ENCODE data around the gene LHPP.

LHPP gene

DNA sequence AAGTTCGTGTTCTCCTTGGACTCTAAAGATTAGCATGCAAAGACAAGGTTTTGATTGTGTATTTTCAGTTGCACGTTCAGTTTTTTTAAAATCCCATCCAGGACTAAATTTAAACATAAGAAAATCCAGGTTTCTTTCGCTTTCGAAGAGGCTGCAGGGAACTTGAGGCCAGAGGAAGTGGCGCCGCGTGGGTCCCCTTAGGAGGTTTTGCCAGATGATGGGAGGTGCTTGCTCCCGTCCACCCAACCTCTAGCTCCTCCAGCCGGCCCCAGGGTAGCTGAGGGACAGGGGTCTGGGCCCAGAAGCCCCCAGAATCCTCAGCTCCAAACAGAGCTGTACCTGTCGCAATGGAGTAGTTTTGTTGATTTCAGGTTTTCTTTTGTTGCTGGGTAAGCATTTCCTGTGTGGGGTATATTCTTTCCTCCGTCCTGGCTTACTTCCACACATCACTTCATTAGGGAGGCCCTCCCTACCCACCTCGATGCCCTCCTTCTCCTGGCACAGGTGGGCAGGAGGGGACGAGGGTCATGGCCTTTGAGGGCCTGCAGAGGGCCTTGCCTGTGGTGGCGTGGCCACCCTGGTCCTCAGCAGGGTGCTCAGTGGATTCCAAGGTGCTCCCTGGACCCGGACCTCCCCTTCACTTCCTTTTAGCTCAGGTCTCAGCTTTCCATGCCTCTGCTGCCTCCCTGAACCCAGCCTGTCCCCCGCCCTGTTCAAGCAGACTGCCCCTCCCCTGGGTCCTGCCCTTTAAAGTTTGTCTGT is 32.6 kb downstream of the LHPP start:
- H3K4me3 Mint-ChIP-seq, result peak overlapping the region; percentile 66
- peaks cover 8% of the 10 kb centered on the region for H3K4me1 Mint-ChIP-seq (ENCODE audit: low read depth)
- no peaks in the 10 kb centered on the region for H3K9me3 Mint-ChIP-seq
- peak overlapping the region; percentile 93 for H3K27ac Mint-ChIP-seq
- H3K36me3 Mint-ChIP-seq (ENCODE audit: low read depth), result peaks cover 3% of the 10 kb centered on the region
- H3K27me3 Mint-ChIP-seq, result no peaks in the 10 kb centered on the region

DNA sequence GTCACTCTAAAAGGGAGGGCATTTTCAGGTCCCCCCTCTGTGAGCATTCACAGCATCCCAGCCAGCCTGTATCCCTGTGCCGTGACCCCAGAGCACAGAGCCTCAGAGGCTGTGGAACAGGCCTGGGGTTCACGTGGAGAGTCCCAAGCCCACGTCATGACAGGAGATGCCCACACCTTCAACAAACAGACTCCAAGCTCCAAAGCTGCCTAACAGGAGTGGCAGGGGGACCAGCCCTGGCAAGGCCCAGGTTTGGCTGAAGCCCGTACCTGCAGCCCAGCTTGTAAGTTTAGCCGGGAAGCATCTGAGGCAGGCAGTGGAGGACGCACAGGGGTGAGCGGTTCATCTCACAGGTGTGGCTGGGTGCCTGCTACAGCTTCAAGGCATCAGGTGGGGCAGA is 33.5 kb downstream of the LHPP start:
- no peaks in the 10 kb centered on the region for H3K27me3 Mint-ChIP-seq
- H3K4me3 Mint-ChIP-seq, result no peak overlapping the region
- no peaks in the 10 kb centered on the region for H3K9me3 Mint-ChIP-seq
- H3K4me1 Mint-ChIP-seq (ENCODE audit: low read depth), result peaks cover 8% of the 10 kb centered on the region
- H3K27ac Mint-ChIP-seq, result no peak overlapping the region
- H3K36me3 Mint-ChIP-seq (ENCODE audit: low read depth), result peaks cover 8% of the 10 kb centered on the region

DNA sequence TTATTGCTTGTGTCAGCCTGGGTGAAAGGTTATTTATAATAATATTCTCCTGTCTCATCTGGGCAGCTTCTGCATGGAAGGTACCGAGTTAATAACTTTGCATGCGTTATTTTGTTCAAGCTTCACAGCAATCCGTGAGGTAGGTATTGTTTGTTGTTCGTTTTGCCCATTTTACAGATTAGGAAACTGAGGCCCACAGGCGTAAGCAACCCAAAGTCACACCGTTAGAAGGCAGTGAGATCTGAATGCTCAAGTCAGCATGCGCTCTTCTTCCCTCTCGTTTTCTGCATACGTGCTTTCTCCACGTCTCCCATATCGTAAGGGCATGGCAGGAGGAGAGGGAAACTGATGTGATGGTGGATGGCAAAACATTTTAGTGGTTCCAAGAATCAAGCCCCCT is 34.1 kb downstream of the LHPP start:
- Mint-ChIP-seq H3K27me3 (no peaks in the 10 kb centered on the region), H3K9me3 (peaks cover 2% of the 10 kb centered on the region), H3K36me3 (ENCODE audit: low read depth) (peaks cover 10% of the 10 kb centered on the region), H3K4me3 (no peak overlapping the region), H3K4me1 (ENCODE audit: low read depth) (peaks cover 8% of the 10 kb centered on the region), H3K27ac (no peak overlapping the region)

DNA sequence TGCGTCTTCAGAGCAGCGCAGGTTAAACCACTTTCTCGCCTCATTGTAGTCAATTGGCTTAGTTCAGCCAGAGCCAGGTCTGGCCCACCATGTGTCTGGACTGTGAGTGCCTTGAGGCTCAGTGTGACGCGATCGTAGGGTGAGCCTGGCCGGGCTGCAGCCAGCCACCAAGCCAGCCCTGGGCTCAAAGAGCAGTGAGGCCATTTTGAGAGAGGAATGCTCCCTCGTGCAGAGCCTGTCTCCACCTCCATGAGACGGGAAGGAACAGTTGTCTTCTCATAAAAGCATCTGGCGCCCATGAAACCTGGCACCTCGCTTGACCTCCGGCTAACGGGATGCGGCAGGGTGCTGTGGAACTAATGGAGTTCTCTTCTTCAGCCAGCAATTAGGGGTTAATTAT is 34.5 kb downstream of the LHPP start:
- peaks cover 14% of the 10 kb centered on the region for H3K36me3 Mint-ChIP-seq (ENCODE audit: low read depth)
- H3K27ac Mint-ChIP-seq, result no peak overlapping the region

DNA sequence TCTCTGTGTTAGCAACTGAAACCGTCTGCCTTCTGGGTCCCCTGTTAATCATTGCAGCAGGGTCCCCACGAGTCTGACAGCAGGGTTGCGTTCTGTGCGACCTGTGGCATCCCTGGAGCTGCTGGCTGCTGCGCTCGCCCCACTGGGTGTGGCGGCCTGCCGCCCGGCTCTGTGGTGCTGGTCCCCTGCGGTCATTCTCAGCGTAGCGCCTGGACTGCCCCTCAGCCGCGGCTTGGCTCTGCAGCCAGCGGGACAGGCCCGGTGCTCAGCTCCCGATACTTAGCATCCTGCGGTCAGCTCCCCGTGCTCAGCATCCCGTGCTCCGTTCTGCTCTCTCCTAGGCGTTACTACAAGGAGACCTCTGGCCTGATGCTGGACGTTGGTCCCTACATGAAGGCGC is 35.0 kb downstream of the LHPP start:
- Mint-ChIP-seq H3K4me3 (no peak overlapping the region), H3K27me3 (no peaks in the 10 kb centered on the region), H3K36me3 (ENCODE audit: low read depth) (peaks cover 16% of the 10 kb centered on the region), H3K4me1 (ENCODE audit: low read depth) (peaks cover 8% of the 10 kb centered on the region), H3K9me3 (peaks cover 6% of the 10 kb centered on the region), H3K27ac (no peak overlapping the region)

More for the DNA sequence above, 34.5 kb downstream of the LHPP start:
- Mint-ChIP-seq H3K4me1 (ENCODE audit: low read depth) (peaks cover 8% of the 10 kb centered on the region), H3K9me3 (peaks cover 6% of the 10 kb centered on the region), H3K4me3 (no peak overlapping the region), H3K27me3 (no peaks in the 10 kb centered on the region)

DNA sequence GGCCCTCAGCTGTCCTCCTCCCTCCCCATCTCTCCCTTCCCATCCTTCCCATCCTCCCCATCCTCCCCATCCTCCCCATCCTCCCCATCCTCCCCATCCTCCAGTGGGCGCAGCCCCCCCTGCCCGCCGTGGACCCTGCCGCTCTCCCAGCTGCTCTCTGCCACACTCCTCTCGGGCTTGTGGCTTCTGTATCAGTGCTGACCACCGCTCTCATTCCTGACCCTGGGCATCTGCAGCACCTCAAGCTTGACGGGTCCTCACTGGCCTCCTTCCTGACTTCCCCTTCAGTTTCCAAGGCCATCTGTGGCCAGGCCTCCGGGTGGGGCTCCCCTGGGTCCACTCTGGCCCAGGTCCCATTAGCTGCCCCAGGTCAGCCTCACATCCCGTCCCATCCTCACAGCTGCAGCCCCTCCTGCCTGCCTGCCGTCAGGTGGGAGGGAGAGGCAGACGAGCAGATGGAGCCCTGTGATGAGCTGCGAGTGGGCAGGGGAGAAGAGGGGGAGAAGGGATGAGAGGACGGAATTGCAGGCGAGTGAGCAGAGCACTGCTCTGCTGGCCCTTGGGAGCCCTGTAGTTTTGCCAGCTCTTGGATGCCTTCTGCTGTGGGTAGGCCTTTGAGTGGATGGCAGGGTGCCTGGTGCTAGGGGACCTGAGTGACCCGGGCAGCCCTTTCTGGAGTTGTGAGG is 35.7 kb downstream of the LHPP start:
- H3K27me3 Mint-ChIP-seq, result no peaks in the 10 kb centered on the region
- H3K9me3 Mint-ChIP-seq, result peaks cover 6% of the 10 kb centered on the region
- H3K36me3 Mint-ChIP-seq (ENCODE audit: low read depth), result peaks cover 21% of the 10 kb centered on the region
- peaks cover 8% of the 10 kb centered on the region for H3K4me1 Mint-ChIP-seq (ENCODE audit: low read depth)
- H3K27ac Mint-ChIP-seq, result no peak overlapping the region
- H3K4me3 Mint-ChIP-seq, result no peak overlapping the region

DNA sequence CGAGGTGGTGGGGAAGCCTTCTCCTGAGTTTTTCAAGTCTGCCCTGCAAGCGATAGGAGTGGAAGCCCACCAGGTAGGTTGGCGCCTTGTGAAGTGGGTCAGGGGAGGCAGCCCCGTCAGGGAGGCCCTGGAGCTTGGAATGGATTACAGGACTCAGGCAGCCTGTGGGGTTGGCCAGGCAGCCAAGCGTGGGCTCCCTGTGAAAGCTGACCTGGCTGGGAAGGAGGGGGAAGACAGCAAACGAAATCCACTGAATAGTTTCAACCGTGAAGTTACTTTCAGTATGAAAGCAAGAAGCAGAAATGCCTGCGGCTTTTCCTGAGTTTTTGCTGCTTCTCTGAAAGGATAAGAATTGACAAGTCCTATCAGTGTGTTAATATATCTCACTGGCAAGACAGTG is 36.4 kb downstream of the LHPP start:
- Mint-ChIP-seq H3K4me1 (ENCODE audit: low read depth) (peaks cover 8% of the 10 kb centered on the region), H3K9me3 (peaks cover 6% of the 10 kb centered on the region), H3K4me3 (no peak overlapping the region), H3K27me3 (no peaks in the 10 kb centered on the region), H3K36me3 (ENCODE audit: low read depth) (peaks cover 21% of the 10 kb centered on the region), H3K27ac (no peak overlapping the region)

DNA sequence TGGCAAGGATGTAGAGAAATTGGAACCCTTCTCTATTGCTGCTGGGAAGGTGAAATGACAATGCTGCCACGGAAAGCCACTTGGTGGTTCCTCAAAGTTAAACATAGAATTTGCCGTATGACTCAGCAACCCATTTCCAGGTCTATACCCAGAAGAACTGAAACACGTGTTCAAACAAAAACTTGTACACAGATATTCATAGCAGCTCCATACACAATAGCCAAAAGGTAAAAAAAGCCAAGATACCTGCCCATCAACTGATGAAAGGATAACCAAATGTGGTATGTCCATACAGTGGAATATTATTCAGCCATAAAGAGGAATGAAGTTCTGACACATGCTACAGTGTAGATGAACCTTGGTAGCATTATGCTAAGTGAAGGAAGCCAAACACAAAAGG is 39.1 kb downstream of the LHPP start:
- Mint-ChIP-seq H3K4me3 (no peak overlapping the region), H3K9me3 (peaks cover 6% of the 10 kb centered on the region), H3K27me3 (no peaks in the 10 kb centered on the region), H3K4me1 (ENCODE audit: low read depth) (no peaks in the 10 kb centered on the region), H3K27ac (no peak overlapping the region), H3K36me3 (ENCODE audit: low read depth) (peaks cover 21% of the 10 kb centered on the region)

DNA sequence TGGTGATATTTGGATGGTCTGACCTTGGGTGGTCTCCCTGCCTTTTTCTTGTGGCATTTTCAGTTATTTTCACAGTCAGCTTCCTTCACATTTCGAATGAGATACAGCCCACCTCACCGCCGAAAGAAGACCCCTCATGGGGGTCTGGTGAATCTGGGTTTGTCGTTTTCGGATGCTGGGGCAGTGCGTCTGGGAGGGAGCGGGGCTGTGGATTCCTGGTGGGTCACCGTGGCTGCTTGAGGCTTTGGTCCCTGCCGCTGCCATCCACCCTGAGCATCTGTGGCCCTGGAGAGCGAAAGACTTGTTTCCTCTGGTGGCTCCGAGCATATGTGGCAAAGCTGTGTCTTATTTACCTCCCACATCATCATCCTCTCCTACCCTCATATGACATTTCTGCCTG is 43.1 kb downstream of the LHPP start:
- peaks cover 6% of the 10 kb centered on the region for H3K9me3 Mint-ChIP-seq

DNA sequence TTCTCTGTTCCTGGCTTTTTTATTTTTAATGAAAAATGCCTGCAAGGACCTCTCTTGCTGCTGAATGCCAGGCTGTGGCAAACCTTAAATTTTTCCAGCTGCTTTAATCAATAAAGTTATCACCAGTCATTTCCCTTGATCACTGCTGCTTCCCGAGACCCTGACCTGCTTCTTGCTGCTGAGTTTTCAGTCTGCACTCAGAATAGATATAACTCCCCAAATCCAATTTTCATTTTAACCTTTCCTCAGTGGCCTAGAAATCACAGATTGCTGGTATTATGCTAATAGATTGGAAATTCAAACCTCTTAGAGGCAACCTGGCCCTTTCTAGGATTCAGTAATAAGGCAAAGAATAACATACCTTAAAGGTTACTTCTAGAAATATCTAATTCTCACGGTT is 43.7 kb downstream of the LHPP start:
- H3K9me3 Mint-ChIP-seq, result peaks cover 6% of the 10 kb centered on the region
- H3K27ac Mint-ChIP-seq, result no peak overlapping the region
- H3K4me1 Mint-ChIP-seq (ENCODE audit: low read depth), result no peaks in the 10 kb centered on the region
- no peak overlapping the region for H3K4me3 Mint-ChIP-seq
- H3K27me3 Mint-ChIP-seq, result no peaks in the 10 kb centered on the region
- peaks cover 15% of the 10 kb centered on the region for H3K36me3 Mint-ChIP-seq (ENCODE audit: low read depth)

More for the DNA sequence above, 43.1 kb downstream of the LHPP start:
- no peak overlapping the region for H3K27ac Mint-ChIP-seq
- no peaks in the 10 kb centered on the region for H3K4me1 Mint-ChIP-seq (ENCODE audit: low read depth)
- no peaks in the 10 kb centered on the region for H3K27me3 Mint-ChIP-seq
- no peak overlapping the region for H3K4me3 Mint-ChIP-seq
- peaks cover 19% of the 10 kb centered on the region for H3K36me3 Mint-ChIP-seq (ENCODE audit: low read depth)

DNA sequence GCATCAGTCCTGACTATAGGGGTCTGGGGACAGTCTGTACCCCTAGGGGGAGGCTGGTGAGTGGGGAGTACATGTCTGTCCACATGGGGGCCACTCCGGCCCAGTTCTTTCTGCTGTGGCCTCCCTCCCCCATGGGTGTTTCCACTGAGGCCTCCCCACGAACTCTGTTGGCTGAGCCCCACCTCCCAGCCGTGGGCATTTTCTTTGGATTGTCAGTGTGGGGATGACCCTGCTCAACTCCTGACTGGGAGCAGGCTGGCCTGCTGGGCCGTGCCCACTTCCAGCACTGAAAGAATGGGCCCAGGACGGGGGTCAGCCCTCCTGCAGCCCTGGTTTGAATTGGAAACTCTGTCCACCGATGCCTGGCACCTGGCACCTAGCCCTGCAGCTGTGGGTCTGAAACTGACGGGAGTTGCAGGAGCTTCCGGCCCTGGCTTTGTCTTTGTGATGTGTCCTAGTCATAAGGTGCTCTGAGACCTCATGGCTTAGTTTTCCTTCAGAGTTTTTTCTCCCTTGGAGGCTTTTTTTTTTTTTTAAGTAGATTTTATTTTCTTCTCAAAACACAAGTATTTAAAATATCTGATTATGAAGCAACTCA is 46.5 kb downstream of the LHPP start:
- peaks cover 12% of the 10 kb centered on the region for H3K4me1 Mint-ChIP-seq (ENCODE audit: low read depth)
- no peaks in the 10 kb centered on the region for H3K27me3 Mint-ChIP-seq
- H3K36me3 Mint-ChIP-seq (ENCODE audit: low read depth), result no peaks in the 10 kb centered on the region
- H3K27ac Mint-ChIP-seq, result no peak overlapping the region
- no peak overlapping the region for H3K4me3 Mint-ChIP-seq
- H3K9me3 Mint-ChIP-seq, result no peaks in the 10 kb centered on the region

DNA sequence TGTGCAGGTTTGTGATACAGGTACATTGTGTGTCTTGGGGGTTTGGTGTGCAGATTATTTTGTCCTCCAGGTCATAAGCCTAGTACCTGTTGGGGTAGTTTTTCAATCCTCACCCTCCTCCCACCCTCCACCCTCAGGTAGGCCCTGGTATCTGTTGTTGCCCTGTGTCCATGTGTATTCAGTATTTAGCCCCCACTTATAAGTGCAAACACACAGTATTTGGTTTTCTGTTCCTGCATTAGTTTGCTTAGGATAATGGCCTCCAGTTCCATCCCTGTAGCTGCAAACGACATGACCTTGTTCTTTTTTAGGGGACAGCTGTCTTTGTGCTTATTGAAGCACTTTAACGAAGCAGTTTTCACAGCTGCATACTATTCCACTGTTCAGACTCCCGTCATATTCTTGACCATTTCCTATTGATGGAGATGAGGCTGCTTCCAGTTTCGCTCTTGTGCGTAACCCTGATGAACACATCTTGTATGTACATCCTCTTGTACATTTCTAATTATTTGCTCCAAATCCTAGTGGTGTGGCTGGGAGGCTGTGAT is 47.4 kb downstream of the LHPP start:
- Mint-ChIP-seq H3K27me3 (no peaks in the 10 kb centered on the region), H3K4me1 (ENCODE audit: low read depth) (peaks cover 12% of the 10 kb centered on the region), H3K36me3 (ENCODE audit: low read depth) (no peaks in the 10 kb centered on the region), H3K9me3 (no peaks in the 10 kb centered on the region), H3K4me3 (no peak overlapping the region), H3K27ac (no peak overlapping the region)

DNA sequence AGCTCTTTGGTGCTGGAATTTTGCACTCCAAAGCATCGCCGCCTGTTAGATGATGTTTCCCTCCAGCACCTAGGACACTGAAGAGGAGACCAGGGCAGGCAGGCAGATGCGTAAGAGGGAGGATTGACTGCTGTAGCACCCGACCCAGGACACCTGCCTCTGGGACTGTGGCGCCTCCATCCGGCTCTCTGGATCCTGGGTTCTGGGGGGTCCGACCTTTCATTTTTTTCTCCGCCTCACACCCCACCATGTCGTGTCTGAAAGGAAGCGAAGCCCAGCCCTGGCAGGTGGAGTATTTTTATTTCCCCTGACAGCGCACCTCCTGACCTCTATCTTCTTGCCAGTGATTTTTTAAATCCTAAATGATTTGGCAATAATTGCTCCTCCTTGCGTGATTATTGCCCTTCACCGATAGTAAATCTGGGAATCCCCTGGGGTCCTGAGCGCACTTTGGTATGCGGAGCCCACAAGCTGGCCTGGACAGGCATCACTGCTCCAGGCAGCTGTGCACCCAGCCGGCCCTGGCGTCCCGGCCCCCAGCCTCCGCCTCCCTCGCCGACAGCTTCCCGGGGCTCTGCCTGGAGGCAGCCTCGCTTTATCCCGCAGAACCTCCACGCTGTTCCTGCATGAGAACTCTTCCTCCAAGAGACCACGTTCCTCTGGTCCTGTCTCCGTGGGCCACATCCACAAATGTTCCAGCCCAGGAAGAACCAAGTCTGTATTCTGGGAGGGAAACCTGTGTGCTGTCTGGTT is 48.4 kb downstream of the LHPP start:
- H3K27ac Mint-ChIP-seq, result no peak overlapping the region
- no peaks in the 10 kb centered on the region for H3K9me3 Mint-ChIP-seq
- H3K4me1 Mint-ChIP-seq (ENCODE audit: low read depth), result peaks cover 12% of the 10 kb centered on the region
- H3K27me3 Mint-ChIP-seq, result no peaks in the 10 kb centered on the region
- no peaks in the 10 kb centered on the region for H3K36me3 Mint-ChIP-seq (ENCODE audit: low read depth)
- no peak overlapping the region for H3K4me3 Mint-ChIP-seq

DNA sequence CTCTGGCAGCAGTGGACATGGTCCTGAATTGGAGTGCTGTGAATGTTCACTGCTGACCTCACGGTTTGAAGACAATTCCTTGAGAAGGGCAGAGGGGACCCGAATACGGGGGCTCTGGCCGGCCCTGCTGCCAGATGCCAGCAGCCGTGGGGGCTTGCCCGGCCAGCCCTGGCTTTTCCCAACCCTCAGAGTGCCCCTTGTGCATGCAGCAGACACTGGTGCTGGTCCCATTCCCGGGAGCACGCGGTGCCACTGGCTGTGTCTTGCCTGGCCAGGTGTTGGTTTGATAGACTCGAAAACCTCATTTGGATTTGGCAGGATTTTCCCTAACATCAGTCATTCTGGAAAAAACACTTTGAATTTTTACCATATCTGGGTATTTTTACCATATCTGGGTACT is 49.1 kb downstream of the LHPP start:
- Mint-ChIP-seq H3K4me1 (ENCODE audit: low read depth) (peaks cover 12% of the 10 kb centered on the region), H3K27me3 (no peaks in the 10 kb centered on the region), H3K9me3 (no peaks in the 10 kb centered on the region), H3K4me3 (no peak overlapping the region), H3K27ac (no peak overlapping the region), H3K36me3 (ENCODE audit: low read depth) (no peaks in the 10 kb centered on the region)
